Measurements from ENCODE around the gene CACNA2D3.

CACNA2D3 gene

DNA sequence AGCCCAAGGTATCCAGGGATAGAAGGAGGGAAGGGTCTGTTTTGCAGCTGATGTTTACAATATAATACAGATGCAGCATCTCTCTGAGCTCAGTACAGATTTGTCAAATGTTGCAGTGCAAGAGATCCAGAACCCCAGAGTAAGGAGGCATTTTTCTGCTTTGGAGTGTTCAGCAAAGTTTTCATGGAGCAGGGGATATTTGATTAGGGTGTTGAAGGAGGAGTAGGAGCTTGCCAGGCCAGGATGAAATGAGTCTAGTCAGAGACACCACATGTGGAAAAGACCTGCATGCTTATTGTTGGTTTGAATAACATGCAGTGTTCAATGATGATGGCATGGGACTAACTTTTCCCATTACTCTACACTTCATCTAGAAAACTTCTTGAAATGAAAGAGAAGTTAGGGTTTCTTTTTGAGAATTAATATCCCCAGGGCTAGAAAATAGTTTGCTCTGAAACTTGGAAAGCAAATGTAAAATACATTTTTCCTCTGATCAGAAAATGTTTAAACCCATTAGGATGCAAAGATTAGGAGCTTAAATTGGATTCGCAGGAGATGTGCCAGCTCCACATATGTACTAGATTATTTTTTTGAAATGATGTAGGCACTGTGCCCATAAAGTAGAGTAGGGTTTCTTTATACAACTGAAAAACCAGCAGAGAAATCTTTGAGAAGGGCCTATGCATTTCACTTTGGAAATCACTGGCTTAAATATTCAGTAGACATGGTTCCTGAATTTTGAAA lies 243.8 kb downstream of the CACNA2D3 start:
- TF ChIP-seq, protein P1, sequence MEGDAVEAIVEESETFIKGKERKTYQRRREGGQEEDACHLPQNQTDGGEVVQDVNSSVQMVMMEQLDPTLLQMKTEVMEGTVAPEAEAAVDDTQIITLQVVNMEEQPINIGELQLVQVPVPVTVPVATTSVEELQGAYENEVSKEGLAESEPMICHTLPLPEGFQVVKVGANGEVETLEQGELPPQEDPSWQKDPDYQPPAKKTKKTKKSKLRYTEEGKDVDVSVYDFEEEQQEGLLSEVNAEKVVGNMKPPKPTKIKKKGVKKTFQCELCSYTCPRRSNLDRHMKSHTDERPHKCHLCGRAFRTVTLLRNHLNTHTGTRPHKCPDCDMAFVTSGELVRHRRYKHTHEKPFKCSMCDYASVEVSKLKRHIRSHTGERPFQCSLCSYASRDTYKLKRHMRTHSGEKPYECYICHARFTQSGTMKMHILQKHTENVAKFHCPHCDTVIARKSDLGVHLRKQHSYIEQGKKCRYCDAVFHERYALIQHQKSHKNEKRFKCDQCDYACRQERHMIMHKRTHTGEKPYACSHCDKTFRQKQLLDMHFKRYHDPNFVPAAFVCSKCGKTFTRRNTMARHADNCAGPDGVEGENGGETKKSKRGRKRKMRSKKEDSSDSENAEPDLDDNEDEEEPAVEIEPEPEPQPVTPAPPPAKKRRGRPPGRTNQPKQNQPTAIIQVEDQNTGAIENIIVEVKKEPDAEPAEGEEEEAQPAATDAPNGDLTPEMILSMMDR (IDR thresholded peaks at IDR 0.05): no peak

DNA sequence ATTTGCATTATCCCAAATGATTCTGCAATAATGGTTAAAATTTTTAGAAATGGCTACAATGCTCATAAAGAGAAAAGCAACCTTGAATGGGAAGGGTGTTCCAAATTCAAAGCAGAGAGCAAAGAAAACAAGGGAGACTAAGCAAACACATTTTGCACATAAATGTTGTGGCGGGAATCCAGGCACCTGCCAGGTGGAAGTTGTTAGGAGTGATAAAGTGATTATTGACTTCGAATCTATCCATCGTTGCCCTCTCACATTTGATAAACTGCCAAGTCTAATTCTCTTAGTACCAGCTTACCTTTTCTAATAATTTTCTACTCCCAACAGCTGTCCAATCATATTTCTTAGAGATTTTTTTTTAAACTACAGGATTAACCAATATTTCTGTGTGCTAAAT lies 244.5 kb downstream of the CACNA2D3 start:
- TF ChIP-seq, protein P1 (IDR thresholded peaks at IDR 0.05): no peak

DNA sequence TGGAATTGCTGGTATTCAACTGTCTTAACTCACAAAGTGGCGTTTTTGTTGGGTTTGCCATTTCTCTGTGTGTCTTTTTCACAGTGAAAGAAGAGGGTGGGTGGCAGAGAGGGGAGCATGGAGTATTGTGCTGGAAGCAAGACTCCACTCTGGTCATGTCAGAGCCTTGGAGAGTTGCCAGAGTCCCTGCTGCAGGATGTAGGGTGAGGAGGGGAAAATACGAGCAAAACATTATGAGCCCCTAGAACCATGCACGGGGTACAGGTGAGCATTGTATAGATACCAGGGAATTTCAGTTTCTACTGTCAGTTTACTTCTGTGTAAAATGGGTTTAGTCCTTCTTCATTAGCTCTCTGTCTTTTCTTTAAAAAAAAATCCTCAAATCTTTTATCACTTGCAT lies 249.9 kb downstream of the CACNA2D3 start:
- TF ChIP-seq, protein P1 (IDR thresholded peaks at IDR 0.05): no peak

DNA sequence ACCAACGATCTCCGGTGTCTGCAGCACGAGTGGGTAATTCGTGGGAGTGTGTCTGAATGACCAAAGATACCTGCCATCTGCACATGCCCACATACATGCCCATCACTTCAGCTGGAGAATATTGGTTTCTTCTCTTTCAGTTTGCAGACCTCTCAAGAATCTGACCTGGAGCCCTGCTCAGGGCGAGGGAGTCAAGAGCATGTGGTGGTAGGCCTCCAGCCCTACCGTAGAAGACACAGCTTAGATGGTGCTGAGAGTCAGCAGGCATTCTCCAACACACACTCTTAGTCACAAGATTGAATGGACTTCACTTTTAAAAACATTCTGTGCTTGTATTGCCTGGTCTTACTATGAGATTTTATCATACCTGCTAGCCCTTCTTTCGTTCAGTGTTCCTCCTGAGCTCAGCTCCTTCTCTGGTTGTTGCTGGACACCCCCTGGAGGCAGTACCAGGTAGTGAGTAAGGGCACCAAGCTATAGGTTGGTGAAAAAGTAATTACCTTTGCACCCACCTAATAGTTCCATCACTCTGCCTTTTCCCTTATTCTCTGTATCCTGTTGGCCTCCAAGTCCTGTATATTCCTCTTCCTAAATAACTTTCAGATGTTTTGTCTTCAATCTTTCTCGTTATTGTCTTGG lies 252.0 kb downstream of the CACNA2D3 start:
- TF ChIP-seq, protein P1 (IDR thresholded peaks at IDR 0.05): peak; percentile 79

DNA sequence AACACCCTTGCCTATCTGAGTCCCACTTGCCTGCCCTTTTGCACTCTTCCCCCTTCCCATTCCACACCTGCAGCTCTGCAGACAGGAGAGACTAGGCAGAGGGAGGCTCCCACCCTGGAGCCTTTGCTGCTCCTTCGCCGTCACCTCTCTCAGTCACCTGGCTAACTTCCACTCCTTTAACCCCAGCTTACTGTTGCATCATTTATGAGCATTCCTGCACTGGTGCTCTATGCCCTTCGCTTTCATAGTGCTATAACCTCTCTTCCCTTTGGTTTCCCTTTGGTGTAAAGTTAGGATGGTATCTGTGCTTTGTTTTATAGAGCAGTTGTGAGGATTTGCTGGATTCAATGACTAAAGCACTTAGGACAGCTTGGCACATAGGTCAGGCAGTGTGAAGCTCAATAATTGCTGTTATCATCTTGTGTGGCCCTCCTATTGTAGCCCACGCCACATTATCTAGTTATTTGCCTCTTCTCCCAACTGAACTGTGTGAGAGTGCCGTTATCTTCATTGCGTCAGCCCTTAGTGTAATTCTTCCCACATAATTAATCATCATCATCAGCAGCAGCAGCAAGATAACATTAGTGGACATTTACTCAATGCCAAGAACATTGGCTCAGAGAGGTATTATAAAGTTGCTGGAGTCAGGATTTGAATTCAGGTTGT lies 253.9 kb downstream of the CACNA2D3 start:
- TF ChIP-seq, protein P1 (IDR thresholded peaks at IDR 0.05): no peak

DNA sequence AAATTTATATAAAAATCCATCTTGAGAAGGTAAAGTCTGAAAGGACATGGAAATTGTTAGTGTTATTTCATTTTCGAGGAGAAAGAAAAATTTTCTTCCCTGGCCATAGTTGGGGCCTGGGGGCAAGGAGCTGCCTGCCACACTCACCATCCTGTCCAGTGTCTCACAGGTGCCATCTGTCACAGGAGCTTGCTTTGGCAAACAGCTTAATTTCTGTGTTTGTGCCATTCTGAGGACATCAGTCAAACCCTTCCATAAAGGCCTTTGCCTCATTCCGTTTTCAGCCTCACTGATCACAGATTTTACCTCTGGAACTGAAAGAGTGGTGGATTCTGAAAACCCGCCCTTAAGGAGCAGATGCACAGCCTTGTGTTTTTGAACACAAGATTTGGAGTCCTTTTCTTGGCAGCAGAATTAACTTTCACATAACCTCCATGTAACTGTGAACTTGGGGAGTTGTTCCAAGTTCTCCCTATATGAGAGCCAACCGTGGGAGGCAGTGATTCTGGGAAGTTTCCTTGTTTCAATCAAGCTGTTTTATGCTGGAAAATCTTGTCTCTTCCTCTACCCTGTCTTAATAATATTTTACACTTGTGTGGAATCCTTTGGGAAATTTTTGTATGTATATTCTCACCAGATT lies 254.7 kb downstream of the CACNA2D3 start:
- TF ChIP-seq, protein P1 (IDR thresholded peaks at IDR 0.05): no peak

DNA sequence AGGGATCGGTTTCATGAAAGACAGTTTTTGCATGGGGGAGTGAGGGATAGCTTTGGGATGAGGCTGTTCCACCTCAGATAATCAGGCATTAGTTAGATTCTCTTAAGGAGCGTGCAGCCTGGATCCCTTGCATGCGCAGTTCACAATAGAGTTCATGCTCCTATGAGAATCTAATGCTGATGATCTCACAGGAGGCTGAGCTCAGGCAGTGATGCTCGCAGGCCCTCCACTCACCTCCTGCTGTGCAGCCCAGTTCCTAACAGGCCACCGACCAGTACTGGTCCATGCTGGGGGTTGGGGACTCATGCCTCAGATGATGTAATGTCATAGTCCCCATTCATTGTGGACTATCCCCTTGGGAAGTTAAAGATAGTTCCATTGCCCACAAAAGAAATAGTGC lies 255.8 kb downstream of the CACNA2D3 start:
- TF ChIP-seq, protein P1 (IDR thresholded peaks at IDR 0.05): no peak

Data from LNCAP (cell line).